GM12891 (cell line): Measurements from ENCODE around the gene TMEM143.
"Not testable (repeated sequence)": the region's sequence is repeated elsewhere in the genome, so short reads cannot be mapped to it uniquely, and the experiment has no call there.

Source experiments
- DNase-seq: peaks from one replicate; pipeline ENCODE4 v3.0.0; 2011; ENCODE audit warnings: low spot score; ENCODE audit not compliant: insufficient read length
- FAIRE-seq: peaks from 2 replicates; lab custom pipeline; 2011; peaks lifted over from hg19 to GRCh38; lab: Jason Lieb, UNC
- PAX5 ChIP-seq: IDR thresholded peaks from 2 replicates; pipeline ENCODE4 v1.6.1; 2011; ENCODE audit warnings: low read length, moderate library complexity, mild to moderate bottlenecking; ENCODE audit not compliant: insufficient read depth, severe bottlenecking
- POLR2A ChIP-seq: IDR thresholded peaks from 2 replicates; pipeline ENCODE4 v1.6.1; 2011; ENCODE audit warnings: low read depth, low read length, control low read depth
- POLR2AphosphoS5 ChIP-seq: IDR thresholded peaks from 2 replicates; pipeline ENCODE4 v1.6.1; 2011; ENCODE audit warnings: low read depth, low read length, control low read depth
- POU2F2 ChIP-seq: IDR thresholded peaks from 2 replicates; pipeline ENCODE4 v1.6.1; 2011; ENCODE audit warnings: low read depth, mild to moderate bottlenecking, control low read depth, low read length, moderate library complexity
- SPI1 ChIP-seq: IDR thresholded peaks from 2 replicates; pipeline ENCODE4 v1.6.1; 2011; ENCODE audit warnings: low read depth, low read length, control low read depth
- TAF1 ChIP-seq: IDR thresholded peaks from 2 replicates; pipeline ENCODE4 v1.6.1; 2011; ENCODE audit warnings: low read depth, low read length, control low read depth

The TMEM143 gene

DNA sequence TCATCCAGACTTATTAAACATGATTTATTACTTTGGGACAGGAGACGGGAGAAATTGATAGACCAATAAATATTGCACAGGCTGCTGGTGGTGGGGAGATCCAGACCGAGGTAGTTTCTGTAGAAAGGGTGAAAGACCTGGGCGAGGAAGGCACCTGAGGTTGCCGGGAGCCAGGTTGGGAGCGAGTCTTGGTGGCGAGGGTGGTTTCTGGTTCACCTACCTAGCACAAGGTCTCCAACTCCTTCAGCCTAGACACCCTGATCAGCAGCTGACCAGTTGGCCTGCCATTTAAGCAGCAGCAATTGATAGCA, 31.4 kb downstream of the TMEM143 start:
- TF ChIP-seq SPI1: no peak
- no peak for TF ChIP-seq PAX5
- no peak for TF ChIP-seq POLR2A
- no peak for TF ChIP-seq POLR2AphosphoS5
- TF ChIP-seq POU2F2: no peak
- no peak for TF ChIP-seq TAF1
- no peak for FAIRE-seq
- no peak for DNase-seq

- TF ChIP-seq POLR2AphosphoS5 (no peak), SPI1 (no peak), TAF1 (no peak), POU2F2 (peak; percentile 14; the same call in 1 of the 2 replicates), POLR2A (no peak), PAX5 (peak; percentile 84)
- FAIRE-seq (peak; percentile 91), DNase-seq (no peak)
These were observed 33.6 kb downstream of the TMEM143 start for GRCh38 chr19:48330012-48330681.

DNA sequence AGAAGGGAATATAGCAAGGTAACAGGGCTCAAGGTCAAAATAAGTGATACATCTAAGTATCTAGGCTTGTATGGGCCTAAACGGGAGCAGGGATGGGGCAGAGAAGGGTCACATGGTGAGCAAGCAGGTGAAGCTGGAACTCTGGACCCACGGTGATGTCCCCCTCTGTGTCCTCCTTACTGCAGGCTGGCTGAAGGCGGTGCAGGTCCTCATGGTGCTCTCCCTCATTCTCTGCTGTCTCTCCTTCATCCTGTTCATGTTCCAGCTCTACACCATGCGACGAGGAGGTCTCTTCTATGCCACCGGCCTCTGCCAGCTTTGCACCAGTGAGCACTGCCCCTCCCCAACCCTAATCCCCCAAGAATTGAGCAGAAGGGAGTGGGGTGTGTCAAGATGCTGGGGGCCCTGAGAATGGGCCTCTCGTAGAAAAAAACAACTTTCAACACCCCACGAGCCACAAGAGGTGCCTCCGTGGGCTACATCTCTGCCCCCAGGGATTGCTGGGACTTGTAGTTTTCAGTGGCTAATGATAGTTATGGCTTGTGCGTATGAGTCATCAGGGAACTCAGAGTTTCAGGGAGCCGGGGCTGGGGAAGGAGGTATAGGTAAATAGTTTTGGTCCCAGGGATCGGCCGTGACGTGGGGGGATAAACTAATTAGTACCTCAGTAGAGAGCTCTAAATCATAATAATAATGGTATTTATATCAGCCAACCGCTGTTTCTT, 34.4 kb downstream of the TMEM143 start:
- no peak for TF ChIP-seq PAX5
- no peak for TF ChIP-seq POU2F2
- TF ChIP-seq POLR2A: no peak
- no peak for TF ChIP-seq TAF1
- DNase-seq: no peak
- FAIRE-seq: peak; percentile 68

- FAIRE-seq (peak; percentile 62), DNase-seq (peak; percentile 61)
- TF ChIP-seq TAF1 (0 out of 2 replicates have a peak, but pooled peaks have one; percentile 15), POLR2AphosphoS5 (peak; percentile 47; the same call in 1 of the 2 replicates), POU2F2 (no peak), PAX5 (no peak), SPI1 (peak; percentile 76; the same call in 1 of the 2 replicates), POLR2A (peak; percentile 32; the same call in 1 of the 2 replicates)
These were observed 38.4 kb downstream of the TMEM143 start, which contains the start of gene EMP3 for GRCh38 chr19:48325265-48325910. Gene EMP3 (plus strand): TSS chr19:48325552. CDS start chr19:48326845, 1,293 bp downstream.

DNA sequence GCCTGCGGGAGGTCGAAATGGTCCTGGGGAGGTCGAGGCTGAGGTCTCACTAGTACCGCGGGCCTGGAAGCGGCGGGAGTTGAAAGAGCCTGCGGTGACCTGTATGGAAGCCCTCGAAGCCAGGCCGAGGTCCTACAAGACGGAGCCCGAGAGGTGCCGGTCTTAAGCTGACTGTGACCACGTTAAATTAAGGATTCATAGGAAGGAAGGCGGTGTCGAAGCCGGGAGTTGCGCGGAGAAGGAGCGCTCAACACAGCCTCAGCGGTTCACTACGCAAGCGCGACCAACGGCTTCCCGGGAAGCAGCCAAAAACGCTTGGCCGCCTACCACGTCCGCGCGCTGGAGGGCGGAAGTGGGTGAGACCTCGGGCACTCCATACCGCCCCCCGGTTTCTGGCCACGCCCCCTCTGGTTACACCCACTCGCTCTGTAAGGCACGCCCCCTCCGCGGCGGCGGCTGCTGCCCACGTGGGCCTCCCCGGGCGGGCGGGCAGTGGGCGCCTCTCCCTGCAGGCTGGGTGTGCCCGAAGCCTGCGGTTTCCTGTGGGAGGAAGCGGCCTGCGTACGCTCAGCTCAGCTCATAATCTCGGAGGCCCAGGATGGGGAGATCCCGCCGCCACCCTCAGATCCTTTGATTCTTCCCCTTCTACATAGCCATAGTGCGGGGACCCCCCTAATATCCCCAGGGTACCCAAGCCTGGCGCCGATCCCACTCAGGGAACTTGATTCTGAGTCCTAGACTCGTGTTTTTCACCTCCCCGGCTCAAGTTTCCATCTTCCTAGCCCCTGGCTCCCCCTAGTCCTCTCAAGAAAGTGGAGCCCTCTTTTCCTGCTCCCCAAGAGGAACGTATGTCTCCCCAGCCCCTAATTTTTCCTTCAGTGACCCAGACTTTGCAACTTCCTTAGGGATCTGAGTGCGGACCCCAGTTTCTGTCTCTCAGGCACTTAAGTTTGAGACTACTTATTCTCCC, 41.8 kb downstream of the TMEM143 start:
- DNase-seq (peak; percentile 89), FAIRE-seq (peak; percentile 97)
- peak; percentile 79 for TF ChIP-seq SPI1
- TF ChIP-seq TAF1: no peak; the same call in 1 of the 2 replicates
- peak; percentile 87 for TF ChIP-seq POLR2AphosphoS5
- peak; percentile 74 for TF ChIP-seq POU2F2
- TF ChIP-seq PAX5: peak; percentile 26
- peak; percentile 88 for TF ChIP-seq POLR2A

DNA sequence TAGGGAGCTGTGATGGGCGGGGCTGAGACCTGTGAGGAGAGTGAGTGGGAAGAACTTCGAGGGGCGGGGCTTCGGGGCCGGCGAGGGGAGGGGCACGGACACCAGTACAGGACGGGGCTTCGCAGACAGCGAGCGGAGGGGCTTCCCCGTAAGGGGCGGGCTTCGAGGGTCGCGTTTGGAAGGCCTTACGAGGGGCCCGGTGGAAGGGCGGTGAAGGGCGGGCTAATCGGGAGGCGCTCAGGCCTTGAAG, 42.4 kb downstream of the TMEM143 start:
- TF ChIP-seq POLR2A: no peak
- TF ChIP-seq SPI1: no peak
- no peak for TF ChIP-seq POU2F2
- TF ChIP-seq POLR2AphosphoS5: no peak
- TF ChIP-seq TAF1: no peak
- DNase-seq (peak; percentile 97), FAIRE-seq (peak; percentile 88)

DNA sequence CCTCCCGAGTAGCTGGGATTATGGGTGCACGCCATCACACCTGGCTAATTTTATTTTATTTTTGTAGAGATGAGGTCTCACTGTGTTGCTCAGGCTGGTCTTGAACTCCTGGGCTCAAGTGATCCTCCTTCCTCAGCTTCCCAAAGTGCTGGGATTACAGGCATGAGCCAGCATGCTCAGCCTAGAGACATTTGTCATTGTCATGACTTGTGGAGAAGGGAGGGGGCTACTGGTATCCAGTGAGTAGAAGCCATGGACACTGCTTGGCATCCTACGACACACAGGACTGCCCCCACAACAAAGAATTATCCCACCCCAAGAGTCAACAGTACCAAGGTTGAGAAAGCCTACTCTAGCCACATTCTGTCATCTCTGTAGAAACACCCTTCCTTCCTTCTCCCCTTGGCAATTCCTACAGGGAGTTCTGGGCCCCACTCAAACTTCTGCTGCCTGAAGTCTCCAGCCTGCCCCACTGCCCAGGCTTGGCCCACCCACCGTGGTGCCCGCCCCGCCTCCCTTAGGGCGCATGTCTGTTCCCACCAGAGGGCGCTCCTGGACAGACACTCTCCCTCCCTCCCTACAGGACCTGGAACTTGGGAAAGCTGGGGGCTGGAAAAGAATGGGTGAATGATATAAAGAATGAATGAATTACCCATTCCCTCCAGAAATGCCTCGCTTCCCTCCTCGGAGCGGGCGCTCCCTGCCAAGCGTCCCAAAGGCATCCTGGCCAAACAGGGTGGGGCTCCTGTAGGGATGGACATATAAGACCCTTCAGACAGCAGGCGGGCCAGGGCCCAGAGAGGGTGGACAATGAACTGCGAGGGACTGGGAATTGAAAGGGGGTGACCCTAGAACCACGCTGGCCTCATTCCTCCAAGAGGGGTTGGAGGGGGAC, 43.8 kb downstream of the TMEM143 start:
- TF ChIP-seq PAX5 (no peak), POU2F2 (no peak), POLR2A (no peak), TAF1 (no peak), SPI1 (no peak), POLR2AphosphoS5 (no peak)
- FAIRE-seq (peak; percentile 77), DNase-seq (no peak)

DNA sequence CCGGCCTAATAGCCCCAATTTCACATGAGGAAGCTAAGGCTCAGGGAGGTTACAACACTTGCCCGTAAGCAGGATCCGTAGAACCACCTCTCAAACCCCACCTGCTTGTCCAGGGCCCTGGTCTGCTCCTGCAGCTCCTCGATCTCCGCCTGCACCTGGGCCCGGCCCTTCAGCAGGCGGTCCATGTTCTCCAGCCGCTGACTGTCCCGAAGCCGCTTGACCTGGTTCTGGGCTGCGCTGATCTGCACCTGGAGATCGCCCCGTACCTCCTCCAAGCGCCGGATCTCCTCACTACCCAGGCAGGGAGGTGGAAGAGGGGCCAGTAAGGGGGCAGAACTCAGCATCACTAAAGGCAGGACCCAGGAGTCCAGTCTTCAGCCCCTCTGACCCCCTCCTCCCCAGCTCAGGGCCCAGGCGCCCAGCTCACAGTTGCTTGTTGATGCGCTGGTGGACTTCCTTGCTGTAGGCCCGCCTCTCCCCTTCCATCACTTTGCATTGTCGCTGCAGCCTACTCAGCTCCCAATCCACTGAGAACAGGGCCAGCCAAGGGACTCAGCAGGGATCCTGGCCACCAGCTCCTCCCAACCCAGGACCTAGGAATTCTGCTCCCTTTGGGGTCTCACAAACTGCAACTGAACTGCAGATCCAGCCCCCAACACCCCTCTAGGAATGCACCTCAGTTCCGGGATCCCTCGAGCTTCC, 45.3 kb downstream of the TMEM143 start:
- DNase-seq (no peak), FAIRE-seq (no peak)
- no peak for TF ChIP-seq SPI1
- TF ChIP-seq PAX5: no peak
- TF ChIP-seq POU2F2: no peak
- TF ChIP-seq POLR2AphosphoS5: no peak
- no peak for TF ChIP-seq TAF1
- no peak for TF ChIP-seq POLR2A

- FAIRE-seq, DNase-seq: not testable (repeated sequence)
These were observed 46.1 kb downstream of the TMEM143 start for GRCh38 chr19:48317708-48317960.
